Hepatocyte (in vitro differentiated cells): ENCODE measurements around the gene DIAPH3. TPM values are rescaled to one million over a fixed set of nuclear protein-coding genes. Genes with fewer than 3 reads are reported as not detected.

Experiments
- DNase-seq: peaks from one replicate; pipeline ENCODE4 v3.0.0-alpha.2; 2016; ENCODE audit warnings: low spot score
- H2AFZ ChIP-seq: fragments of 200-600 bp; sonication (generic); 2 replicates; pipeline ENCODE4 v1.6.0; 2016; ENCODE audit warnings: antibody characterized with exemption, mild to moderate bottlenecking
- H3K27ac ChIP-seq: fragments of 200-600 bp; sonication (generic); 2 replicates; pipeline ENCODE4 v1.5.1; 2016; ENCODE audit warnings: mild to moderate bottlenecking
- H3K27me3 ChIP-seq: fragments of 200-600 bp; sonication (generic); 2 replicates; pipeline ENCODE4 v1.6.1; 2016
- H3K36me3 ChIP-seq: fragments of 200-600 bp; sonication (generic); replicated peaks from 2 replicates; pipeline ENCODE4 v1.5.1; 2016; ENCODE audit warnings: low read depth; ENCODE audit not compliant: insufficient read depth
- H3K4me1 ChIP-seq: fragments of 200-600 bp; sonication (generic); 2 replicates; pipeline ENCODE4 v1.5.1; 2016; ENCODE audit warnings: mild to moderate bottlenecking, moderate library complexity; ENCODE audit not compliant: insufficient read depth
- H3K4me2 ChIP-seq: fragments of 200-600 bp; sonication (generic); 2 replicates; pipeline ENCODE4 v1.6.0; 2016
- H3K4me3 ChIP-seq: fragments of 200-600 bp; sonication (generic); 2 replicates; pipeline ENCODE4 v1.5.1; 2016; ENCODE audit warnings: mild to moderate bottlenecking
- H3K79me2 ChIP-seq: fragments of 200-600 bp; sonication (generic); 2 replicates; pipeline ENCODE4 v1.6.0; 2017; ENCODE audit warnings: mild to moderate bottlenecking
- H3K9me2 ChIP-seq: fragments of 200-600 bp; sonication (generic); replicated peaks from 2 replicates; pipeline ENCODE4 v1.6.0; 2017; ENCODE audit warnings: mild to moderate bottlenecking; ENCODE audit not compliant: insufficient read depth
- H3K9me3 ChIP-seq: fragments of 200-600 bp; sonication (generic); 2 replicates; pipeline ENCODE4 v1.5.1; 2016; ENCODE audit warnings: low read depth, mild to moderate bottlenecking
- H4K20me1 ChIP-seq: fragments of 200-600 bp; sonication (generic); 2 replicates; pipeline ENCODE4 v1.6.0; 2016; ENCODE audit warnings: mild to moderate bottlenecking; ENCODE audit not compliant: insufficient read depth, poor library complexity, severe bottlenecking
- CTCF ChIP-seq: fragments of 200-600 bp; sonication (generic); IDR thresholded peaks from 2 replicates; pipeline ENCODE4 v1.5.1; 2016; ENCODE audit warnings: antibody characterized with exemption, mild to moderate bottlenecking; ENCODE audit not compliant: poor library complexity
- EZH2 ChIP-seq: fragments of 200-600 bp; sonication (generic); IDR thresholded peaks from 2 replicates; pipeline ENCODE4 v1.6.1; 2016; ENCODE audit warnings: antibody characterized with exemption, mild to moderate bottlenecking, borderline replicate concordance
- EZH2phosphoT487 ChIP-seq: fragments of 200-600 bp; sonication (generic); IDR thresholded peaks from one replicate; pipeline ENCODE4 v1.6.1; 2018; ENCODE audit warnings: antibody characterized with exemption, mild to moderate bottlenecking, low read depth, moderate library complexity; ENCODE audit not compliant: unreplicated experiment, severe bottlenecking
- WGBS: methylation state at CpG from one replicate; pipeline ENCODE4 v1.1.6; 2016; ENCODE audit warnings: low lambda C conversion rate; ENCODE audit errors: missing lambda C conversion rate; 5-methylcytosine and 5-hydroxymethylcytosine counted together
- polyA plus RNA-seq: library from polyadenylated mRNA; unstranded; fragments of >200 nt; fragmentation: Nextera tagmentation; extraction: Ambion mirVana; gene quantifications from 2 replicates; pipeline ENCODE4 v1.2.1, GENCODE V29; 2016
- total RNA-seq: library from RNA; depleted of rRNA; stranded (reverse); fragments of >200 nt; gene quantifications from 2 replicates; pipeline ENCODE4 v1.2.3, GENCODE V29; 2014

DIAPH3 gene
- total and polyA plus RNA-seq, 2 experiments from 2014 or later: 4.7 to 7.9 TPM

GRCh38 chr13:59957438-59957837, 206.3 kb downstream of the DIAPH3 start:
- H3K79me2 ChIP-seq: no peaks in the 10 kb centered on the region
- H3K4me3 ChIP-seq: no peak overlapping the region
- WGBS: 88% methylated on average over 2 of the region's 2 CpGs

GRCh38 chr13:59954601-59955000, 209.1 kb downstream of the DIAPH3 start:
- no peak overlapping the region for H3K4me2 ChIP-seq
- no peaks in the 10 kb centered on the region for H3K79me2 ChIP-seq
- H3K4me3 ChIP-seq: no peak overlapping the region

More at GRCh38 chr13:59957438-59957837, 206.3 kb downstream of the DIAPH3 start:
- Histone ChIP-seq H3K9me2 (no peaks in the 10 kb centered on the region), H3K27me3 (no peaks in the 10 kb centered on the region), H2AFZ (no peak overlapping the region), H3K4me2 (no peak overlapping the region), H3K9me3 (no peaks in the 10 kb centered on the region), H4K20me1 (no peaks in the 10 kb centered on the region), H3K27ac (no peak overlapping the region), H3K4me1 (no peaks in the 10 kb centered on the region), H3K36me3 (no peaks in the 10 kb centered on the region)
- no peak for DNase-seq
- TF ChIP-seq EZH2phosphoT487 (no peak), EZH2 (no peak), CTCF (no peak)

GRCh38 chr13:59951011-59951410, 212.7 kb downstream of the DIAPH3 start:
- H3K9me3 ChIP-seq: no peaks in the 10 kb centered on the region
- H2AFZ ChIP-seq: no peak overlapping the region
- no peaks in the 10 kb centered on the region for H3K9me2 ChIP-seq
- TF ChIP-seq CTCF: no peak
- no peak for TF ChIP-seq EZH2
- TF ChIP-seq EZH2phosphoT487: no peak
- H3K79me2 ChIP-seq: no peaks in the 10 kb centered on the region
- H3K27ac ChIP-seq: no peak overlapping the region
- H3K4me3 ChIP-seq: no peak overlapping the region
- H4K20me1 ChIP-seq: no peaks in the 10 kb centered on the region
- no peaks in the 10 kb centered on the region for H3K27me3 ChIP-seq
- no peaks in the 10 kb centered on the region for H3K4me1 ChIP-seq
- DNase-seq: no peak
- 95% methylated on average over 2 of the region's 2 CpGs for WGBS
- H3K4me2 ChIP-seq: no peak overlapping the region
- no peaks in the 10 kb centered on the region for H3K36me3 ChIP-seq

More at GRCh38 chr13:59954601-59955000, 209.1 kb downstream of the DIAPH3 start:
- Histone ChIP-seq H3K27ac (no peak overlapping the region), H4K20me1 (no peaks in the 10 kb centered on the region), H3K9me2 (no peaks in the 10 kb centered on the region), H2AFZ (no peak overlapping the region), H3K4me1 (no peaks in the 10 kb centered on the region), H3K36me3 (no peaks in the 10 kb centered on the region), H3K9me3 (no peaks in the 10 kb centered on the region), H3K27me3 (no peaks in the 10 kb centered on the region)
- TF ChIP-seq EZH2: no peak
- no peak for DNase-seq

- H2AFZ ChIP-seq: no peak overlapping the region
These were observed 213.5 kb downstream of the DIAPH3 start for GRCh38 chr13:59950266-59950665.

More at GRCh38 chr13:59950266-59950665, 213.5 kb downstream of the DIAPH3 start:
- Histone ChIP-seq H3K36me3 (no peaks in the 10 kb centered on the region), H3K4me3 (no peak overlapping the region), H3K4me2 (no peak overlapping the region), H4K20me1 (no peaks in the 10 kb centered on the region), H3K27me3 (no peaks in the 10 kb centered on the region), H3K27ac (no peak overlapping the region), H3K4me1 (no peaks in the 10 kb centered on the region), H3K79me2 (no peaks in the 10 kb centered on the region), H3K9me2 (no peaks in the 10 kb centered on the region), H3K9me3 (no peaks in the 10 kb centered on the region)
- DNase-seq: no peak
- no peak for TF ChIP-seq CTCF
- no peak for TF ChIP-seq EZH2phosphoT487
- TF ChIP-seq EZH2: no peak
- 87% methylated on average over 2 of the region's 2 CpGs for WGBS
